GM19463 (cell line): ENCODE results near the gene ZNF44.

Experiments used
- ATAC-seq: cut with Tn5 transposase; IDR thresholded peaks from one replicate; pipeline ENCODE4 v1.9.1; 2021; ENCODE audit warnings: mild to moderate bottlenecking, moderate library complexity; ENCODE audit not compliant: unreplicated experiment

Gene ZNF44

DNA sequence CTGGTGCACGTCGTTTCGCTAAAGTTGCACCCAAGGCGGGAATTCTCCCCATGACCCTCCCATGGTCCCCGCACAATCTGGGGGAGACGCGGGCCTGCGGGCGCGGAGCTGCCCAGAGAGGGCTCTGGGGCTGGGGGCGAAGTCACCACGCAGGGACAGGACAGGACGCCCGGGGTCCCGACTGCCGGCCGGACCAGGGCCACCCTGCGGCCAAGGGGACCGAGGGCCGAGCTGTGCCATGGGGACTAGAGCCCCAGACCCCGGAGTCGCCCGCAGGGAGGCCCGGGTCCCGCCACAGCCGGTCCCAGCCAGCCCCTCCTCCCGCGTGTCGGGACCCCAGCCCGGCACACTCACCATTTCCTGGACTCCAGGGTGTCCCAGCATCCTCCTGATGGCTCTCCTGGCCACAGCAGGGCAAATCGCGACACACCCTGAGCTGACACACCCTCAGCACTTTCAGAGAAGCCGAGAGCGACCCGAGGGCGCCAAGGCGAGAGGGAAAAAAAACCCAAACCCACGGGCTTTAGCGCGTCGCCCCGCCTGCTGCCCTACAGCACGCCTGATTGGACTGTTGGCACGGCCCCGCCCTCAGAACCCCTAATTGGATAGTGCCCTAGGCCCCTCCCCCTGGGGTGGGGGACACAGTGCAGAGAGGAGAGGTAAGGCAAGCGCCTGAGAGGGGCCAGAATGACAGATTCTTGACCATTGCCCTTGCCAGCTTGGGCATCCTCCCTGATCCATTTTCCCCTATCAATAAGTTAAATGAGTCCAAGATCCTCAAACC lies 28.6 kb downstream of the ZNF44 start:
- no peak for ATAC-seq

DNA sequence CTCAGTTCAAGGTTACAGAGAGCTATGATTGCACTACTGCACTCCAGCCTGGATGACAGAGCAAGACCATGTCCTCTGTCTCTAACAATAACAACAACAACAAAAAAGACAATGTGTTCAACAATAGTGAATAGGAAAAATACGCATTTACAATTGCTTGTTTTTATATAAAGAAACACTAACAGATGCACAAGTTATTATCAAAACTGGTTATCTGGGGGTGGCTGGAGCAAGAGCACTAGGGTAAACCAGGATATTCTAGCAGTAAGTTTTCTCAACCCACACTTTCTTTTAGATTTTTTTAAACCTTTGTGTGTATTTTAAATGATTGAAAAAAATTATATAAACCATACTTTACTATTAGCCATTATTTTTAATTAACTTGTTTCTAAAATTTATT lies 33.1 kb downstream of the ZNF44 start:
- no peak for ATAC-seq

- no peak for ATAC-seq
Measured at GRCh38 chr19:12260861-12261260, 33.8 kb downstream of the ZNF44 start.

DNA sequence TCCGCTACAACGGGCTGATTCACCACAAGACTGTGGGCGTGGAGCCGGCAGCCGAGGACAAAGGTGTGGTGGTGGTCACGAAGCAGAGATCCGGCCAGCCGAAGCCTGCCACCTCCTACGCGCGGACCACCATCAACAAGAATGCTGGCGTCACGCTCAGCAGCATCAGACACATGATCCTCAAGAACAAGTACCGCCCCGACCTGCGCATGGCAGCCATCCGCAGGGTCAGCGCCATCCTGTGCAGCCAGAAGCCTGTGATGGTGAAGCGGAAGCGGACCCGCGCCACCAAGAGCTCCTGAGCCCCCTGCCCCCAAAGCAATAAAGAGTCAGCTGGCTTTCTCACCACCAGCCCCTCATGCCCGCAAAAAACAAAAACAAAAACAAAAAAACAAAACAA lies 34.4 kb downstream of the ZNF44 start:
- no peak for ATAC-seq

GRCh38 chr19:12255372-12255771 lies 39.3 kb downstream of the ZNF44 start:
- ATAC-seq: no peak

DNA sequence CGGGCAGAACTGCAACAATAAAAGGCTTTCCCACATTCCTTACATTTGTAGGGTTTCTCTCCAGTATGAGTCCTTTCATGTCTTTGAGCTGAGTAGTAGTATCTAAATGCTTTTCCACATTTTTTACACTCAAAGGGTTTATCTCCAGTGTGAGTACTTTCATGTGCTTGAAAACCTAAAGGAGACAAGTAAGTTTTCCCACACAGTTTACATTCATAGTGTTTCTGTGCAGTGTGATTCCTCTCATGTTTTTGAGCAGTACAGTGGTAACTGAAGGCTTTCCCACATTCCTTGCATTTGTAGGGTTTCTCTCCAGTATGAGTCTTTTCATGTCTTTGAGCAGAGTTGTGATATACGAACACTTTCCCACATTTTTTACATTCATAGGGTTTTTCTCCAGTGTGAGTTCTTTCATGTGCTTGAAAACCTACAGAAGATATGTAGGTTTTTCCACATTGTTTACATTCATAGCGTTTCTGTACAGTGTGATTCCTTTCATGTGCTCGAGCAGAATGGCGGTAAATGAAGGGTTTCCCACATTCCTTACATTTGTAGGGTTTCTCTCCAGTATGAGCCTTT lies 47.0 kb downstream of the ZNF44 start:
- no peak for ATAC-seq

- ATAC-seq: no peak
Measured at GRCh38 chr19:12244370-12244769, 50.3 kb downstream of the ZNF44 start.

DNA sequence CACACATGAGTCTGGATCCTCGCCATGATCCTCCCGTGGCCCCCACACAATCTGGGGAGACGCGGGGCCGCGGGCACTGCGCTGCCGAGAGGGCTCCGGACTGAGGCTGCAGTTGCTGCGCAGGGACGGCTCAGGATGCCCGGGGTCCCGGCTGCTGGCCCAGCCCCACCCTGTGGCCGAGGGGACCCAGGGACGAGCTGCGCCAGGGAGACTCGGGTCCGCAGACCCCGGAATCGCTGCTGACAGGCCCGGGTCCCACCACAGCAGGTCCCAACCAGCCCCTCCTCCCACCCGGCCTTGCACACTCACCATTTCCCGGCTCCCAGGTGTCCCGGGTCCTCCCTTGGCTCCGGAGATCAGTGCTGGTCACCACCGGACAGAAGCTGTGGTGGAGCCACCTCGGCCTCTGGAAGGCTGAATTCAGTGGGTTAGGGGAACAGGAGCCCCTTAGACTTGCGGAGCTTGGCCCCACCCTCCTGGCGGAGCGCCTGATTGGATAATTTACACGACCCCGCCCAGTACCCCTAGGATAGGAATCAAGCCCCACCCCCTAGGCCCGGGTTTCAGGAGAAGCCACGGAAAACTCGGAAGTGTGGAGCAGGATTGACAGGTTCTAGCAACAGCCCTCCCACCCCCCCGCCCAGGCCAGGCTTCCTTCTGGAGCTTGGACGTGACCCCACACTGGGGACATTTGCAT lies 57.4 kb downstream of the ZNF44 start:
- ATAC-seq: no peak

GRCh38 chr19:12232961-12233360 lies 61.7 kb downstream of the ZNF44 start:
- ATAC-seq: no peak

DNA sequence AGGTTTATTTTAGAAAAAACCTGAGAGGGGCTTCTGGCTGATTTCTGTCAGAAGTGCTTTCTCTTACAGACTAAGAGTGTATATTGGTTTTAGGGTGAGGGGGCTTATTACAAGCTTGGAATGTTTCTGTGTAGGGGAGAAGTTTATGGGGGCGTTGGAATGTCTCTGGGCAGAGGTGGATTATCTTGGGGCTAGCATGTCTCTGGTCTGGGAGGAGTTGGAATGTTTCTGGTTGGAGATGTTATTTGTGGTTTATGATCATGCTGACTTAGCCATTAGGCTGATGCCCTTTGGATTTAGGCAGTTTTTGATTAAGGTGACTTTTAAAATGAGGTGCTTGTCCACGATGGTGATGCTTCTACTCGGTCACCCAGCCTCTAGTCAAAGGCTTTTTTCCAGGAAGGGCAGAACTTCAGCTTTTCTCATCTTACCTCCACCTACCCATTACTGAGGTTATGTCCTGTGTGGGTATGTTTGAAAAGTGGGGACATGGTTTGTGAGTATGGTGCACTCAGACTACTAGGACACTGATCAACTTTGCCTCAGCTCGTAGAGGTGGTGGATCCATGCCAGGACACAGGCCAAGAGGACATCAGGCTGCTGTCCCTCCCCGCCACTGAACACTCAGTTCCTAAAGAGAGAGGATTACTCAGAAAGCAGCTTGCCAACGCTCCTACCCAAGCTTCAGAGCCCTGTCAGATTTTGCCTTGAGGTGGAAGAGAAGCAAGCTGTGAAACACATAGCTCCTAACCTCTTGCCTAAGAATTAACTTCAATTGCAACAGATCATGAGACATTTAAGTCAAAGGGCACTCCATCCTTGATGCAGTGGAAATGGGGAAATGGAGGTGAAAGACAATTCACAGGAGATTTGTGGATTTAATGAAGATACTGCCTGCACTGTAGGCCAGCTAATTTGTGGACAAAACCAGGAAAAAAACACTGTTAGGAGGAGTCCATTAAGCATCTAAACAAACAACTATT lies 63.6 kb downstream of the ZNF44 start:
- no peak for ATAC-seq

GRCh38 chr19:12229990-12230389 lies 64.7 kb downstream of the ZNF44 start:
- no peak for ATAC-seq

DNA sequence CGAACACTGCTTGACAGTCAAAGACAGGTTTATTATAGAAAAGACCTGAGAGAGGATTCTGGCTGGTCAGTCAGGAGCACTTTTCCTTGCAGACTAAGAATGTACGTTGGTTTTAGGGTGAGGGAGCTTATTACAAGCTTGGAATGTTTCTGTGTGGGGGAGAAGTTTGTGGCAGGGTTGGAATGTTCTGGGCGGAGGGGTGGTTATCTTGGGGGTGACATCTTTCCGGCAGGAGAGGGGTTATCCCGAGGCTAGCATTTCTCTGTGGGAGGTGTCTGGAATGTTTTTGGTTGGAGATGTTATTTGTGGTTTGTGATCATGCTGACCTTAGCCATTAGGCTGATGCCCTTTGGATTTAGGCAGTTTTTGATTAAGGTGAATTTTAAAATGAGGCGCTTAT lies 70.0 kb downstream of the ZNF44 start:
- no peak for ATAC-seq

DNA sequence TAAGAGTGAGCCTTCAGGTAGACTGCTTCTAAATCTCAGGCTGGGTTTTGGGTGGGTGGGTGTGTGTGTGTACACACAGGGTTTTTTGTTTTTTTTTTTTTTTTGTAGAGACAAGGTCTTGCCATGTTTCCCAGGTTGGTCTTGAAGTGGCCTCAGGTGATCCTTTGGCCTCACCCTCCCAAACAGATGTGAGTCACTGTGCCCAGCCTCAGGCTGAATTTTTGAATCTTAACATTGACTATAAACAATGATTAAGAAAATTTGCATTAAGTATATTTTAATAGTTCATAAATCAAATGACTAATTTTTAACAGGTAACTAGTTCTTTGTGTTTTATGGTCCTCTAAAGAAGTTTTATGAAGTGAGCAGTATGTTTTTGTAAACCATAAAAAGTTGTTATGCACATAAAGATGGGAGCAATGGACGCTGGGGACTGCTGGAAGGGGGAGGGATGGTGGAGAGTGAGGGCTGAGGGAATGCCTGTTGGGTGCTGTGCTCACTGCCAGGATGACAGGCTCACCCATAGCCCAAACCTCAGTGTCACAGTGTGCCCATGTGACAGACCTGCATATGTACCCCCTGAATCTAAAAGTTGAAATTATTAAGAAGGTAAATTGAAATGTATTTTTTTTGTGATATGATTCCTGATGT lies 71.6 kb downstream of the ZNF44 start:
- ATAC-seq: no peak
